Measurements from ENCODE around the gene SYT7. TPM values are rescaled to one million over a fixed set of nuclear protein-coding genes. Genes with fewer than 3 reads are reported as not detected.

SYT7 gene
- total and polyA plus RNA-seq, 2 of the 4 experiments (the other 2 are of a cell fraction) = under 0.01 to 0.19 TPM

- no peak overlapping the region for H3K23ac ChIP-seq (ENCODE audit: low read depth, low read length)
- H4K91ac ChIP-seq (ENCODE audit: insufficient read depth, low read depth, low read length) = no peak overlapping the region
- no peak overlapping the region for H3K4ac ChIP-seq (ENCODE audit: low read depth, low read length)
- ChIA-PET POLR2A (ENCODE audit: unreplicated experiment) (no interaction called here), CTCF (no interaction called here)
- no peak overlapping the region for H2BK5ac ChIP-seq (ENCODE audit: low read depth, low read length, poor library complexity, severe bottlenecking)
- in situ Hi-C loops (cut with MboI; ENCODE audit: low sequenced_read_pairs) (no loop called here), dilution Hi-C loops (cut with HindIII; ENCODE audit: low sequenced_read_pairs, unreplicated experiment) (no loop called here), intact Hi-C loops (cut with micrococcal nuclease) (no loop called here)
- no peak overlapping the region for H2AK5ac ChIP-seq (ENCODE audit: low read depth, low read length)
- no peak overlapping the region for H4K8ac ChIP-seq (ENCODE audit: low read depth in 2 of 2, low read length in 2 of 2)
- ATAC-seq (ENCODE audit: low read depth) (no peak), DNase-seq (no peak)
- no peak overlapping the region for H2AFZ ChIP-seq (replicated peaks; ENCODE audit: low read length, poor library complexity)
- no peak overlapping the region for H2AK9ac ChIP-seq (replicated peaks; ENCODE audit: low read depth, low read length, poor library complexity)
- BruUV-seq (replicated peaks) = no TSS peak
- H3K4me2 ChIP-seq (ENCODE audit: low read depth, low read length) = no peak overlapping the region
- no peaks in the 10 kb centered on the region for H3K36me3 ChIP-seq (ENCODE audit: control insufficient read depth, insufficient read depth, low read length)
- H3K79me1 ChIP-seq (ENCODE audit: low read depth in 1 of 2, low read length in 2 of 2) = no peaks in the 10 kb centered on the region
- peaks cover 55% of the 10 kb centered on the region for H3K27me3 ChIP-seq (ENCODE audit: control insufficient read depth, insufficient read depth, low read length)
- H3K4me1 ChIP-seq (ENCODE audit: control insufficient read depth, insufficient read depth, low read length) = peaks cover 2% of the 10 kb centered on the region; the same call in 1 of the 2 replicates
- no peaks in the 10 kb centered on the region; the same call in 1 of the 2 replicates for H3K9me1 ChIP-seq (ENCODE audit: insufficient read depth, low read length)
- H3K27ac ChIP-seq (ENCODE audit: insufficient read depth, low read length) = no peak overlapping the region
- TF ChIP-seq SMC3 (IDR thresholded peaks at IDR 0.05; ENCODE audit: low read depth, low read length) = no peak
- TF ChIP-seq RCOR1 (IDR thresholded peaks at IDR 0.05; ENCODE audit: insufficient replicate concordance, low read length) = no peak
- TF ChIP-seq POLR2A (IDR thresholded peaks at IDR 0.05; ENCODE audit: low read depth, low read length) = no peak
- TF ChIP-seq MXI1 (IDR thresholded peaks at IDR 0.05; ENCODE audit: borderline replicate concordance, low read depth, low read length) = no peak
- TF ChIP-seq CHD1 (IDR thresholded peaks at IDR 0.05; ENCODE audit: low read depth, low read length) = no peak
- TF ChIP-seq NFE2L2 (IDR thresholded peaks at IDR 0.05; ENCODE audit: low read depth, low read length) = no peak
- no peak for TF ChIP-seq ELK1 (IDR thresholded peaks at IDR 0.05; ENCODE audit: borderline replicate concordance, low read depth, low read length)
- no peak for TF ChIP-seq USF2 (IDR thresholded peaks at IDR 0.05; ENCODE audit: low read depth, low read length)
- TF ChIP-seq CTCF (conservative IDR thresholded peaks at IDR 0.05; ENCODE audit: low read depth, low read length) = no peak
- no peak for TF ChIP-seq RFX5 (IDR thresholded peaks at IDR 0.05; ENCODE audit: low read depth, low read length)
- TF ChIP-seq CEBPB (IDR thresholded peaks at IDR 0.05; ENCODE audit: low read depth, low read length) = no peak
- TF ChIP-seq MAZ (IDR thresholded peaks at IDR 0.05; ENCODE audit: borderline replicate concordance, low read depth, low read length) = no peak
- no peak for TF ChIP-seq RAD21 (IDR thresholded peaks at IDR 0.05; ENCODE audit: low read length)
- no peak for TF ChIP-seq FOS (IDR thresholded peaks at IDR 0.05; ENCODE audit: low read depth, low read length)
- TF ChIP-seq MAFK (IDR thresholded peaks at IDR 0.05; ENCODE audit: low read depth, low read length) = no peak
- no peak for TF ChIP-seq BHLHE40 (IDR thresholded peaks at IDR 0.05; ENCODE audit: low read depth, low read length)
- no peak overlapping the region for H4K5ac ChIP-seq (ENCODE audit: low read depth, low read length)
- H3K56ac ChIP-seq (ENCODE audit: extremely low read depth, insufficient read depth, low read length) = no peak overlapping the region
- WGBS, 2 experiments (ENCODE audit: extremely low coverage in 2 of 2, insufficient read length in 1 of 2) = 63% methylated on average over 5 of the region's 17 CpGs; no CpG with 5 or more reads in 1 of the 2 experiments
- no peak overlapping the region for H2BK120ac ChIP-seq (ENCODE audit: low read depth, low read length)
- no peaks in the 10 kb centered on the region for H4K20me1 ChIP-seq (ENCODE audit: insufficient read depth, low read length)
- no peak overlapping the region for H3K18ac ChIP-seq (ENCODE audit: low read depth, low read length)
- no peak overlapping the region for H2BK15ac ChIP-seq (ENCODE audit: low read depth, low read length)
- H2BK20ac ChIP-seq (ENCODE audit: low read depth, low read length) = no peak overlapping the region
- H3K4me3 ChIP-seq (ENCODE audit: insufficient read depth, low read depth, low read length) = no peak overlapping the region
- no peaks in the 10 kb centered on the region for H3K9me3 ChIP-seq (ENCODE audit: control insufficient read depth, insufficient read depth, low read length)
- no peak overlapping the region for H3K14ac ChIP-seq (replicated peaks; ENCODE audit: low read depth, low read length)
- no peak overlapping the region for H3K9ac ChIP-seq (ENCODE audit: low read depth, low read length)
Observed at GRCh38 chr11:61535998-61536675, 44.7 kb downstream of the SYT7 start.

Data from IMR-90 (cell line).